Testis (tissue), 2 donors: ENCODE measurements around the gene MAN2B2.

Experiments
- CTCF ChIP-seq, 3 experiments: fragments of 450-650 bp in 2 of 3; fragments of 200-600 bp in 1 of 3; sonication (generic) in 1 of 3; IDR thresholded peaks; one replicate each; pipeline ENCODE4 v1.5.1; 2016 to 2019; ENCODE audit warnings: antibody characterized with exemption in 3 of 3, mild to moderate bottlenecking in 2 of 3, moderate library complexity in 1 of 3
- POLR2A ChIP-seq: fragments of 450-650 bp; IDR thresholded peaks from one replicate; pipeline ENCODE4 v1.6.1; 2017; ENCODE audit warnings: antibody characterized with exemption, mild to moderate bottlenecking, moderate library complexity

GRCh38 chr4:6549445-6549844 lies 25.5 kb upstream of the MAN2B2 start:
- TF ChIP-seq CTCF (IDR thresholded peaks at IDR 0.05) = no peak
- TF ChIP-seq POLR2A = no peak
